ENCODE measurements around the gene SYNPO. TPM values are rescaled to one million over a fixed set of nuclear protein-coding genes. Genes with fewer than 3 reads are reported as not detected.

The SYNPO gene
- total RNA-seq, 4 donors from 2014 or later = 3.8 to 8.5 (median 4.2) TPM

GRCh38 chr5:150694612-150695011 lies 54.2 kb downstream of the SYNPO start:
- TF ChIP-seq POLR2A (IDR thresholded peaks at IDR 0.05) (no peak), CTCF (IDR thresholded peaks at IDR 0.05) (no peak)
- no peak overlapping the region for H3K4me3 ChIP-seq (ENCODE audit: low read depth, poor library complexity, severe bottlenecking)
- intact Hi-C loops (cut with DNase I; ENCODE audit: low total_unique reads) = no loop called here
- DNase-seq (ENCODE audit: low spot score in 2 of 2) = no peak
- WGBS, 2 donors = 73 to 74% methylated on average over 3 of the region's 3 CpGs

- WGBS, 2 donors = 1% methylated on average over 15 of the region's 15 CpGs
- TF ChIP-seq CTCF (IDR thresholded peaks at IDR 0.05) (no peak), POLR2A (IDR thresholded peaks at IDR 0.05) (no peak)
- peak overlapping the region; percentile 99 for H3K4me3 ChIP-seq (ENCODE audit: low read depth, poor library complexity, severe bottlenecking)
- DNase-seq (ENCODE audit: low spot score in 2 of 2) = no peak
- intact Hi-C loops (cut with DNase I; ENCODE audit: low total_unique reads) = no loop called here
Measured at GRCh38 chr5:150700246-150700593, 59.8 kb downstream of the SYNPO start.

DNA sequence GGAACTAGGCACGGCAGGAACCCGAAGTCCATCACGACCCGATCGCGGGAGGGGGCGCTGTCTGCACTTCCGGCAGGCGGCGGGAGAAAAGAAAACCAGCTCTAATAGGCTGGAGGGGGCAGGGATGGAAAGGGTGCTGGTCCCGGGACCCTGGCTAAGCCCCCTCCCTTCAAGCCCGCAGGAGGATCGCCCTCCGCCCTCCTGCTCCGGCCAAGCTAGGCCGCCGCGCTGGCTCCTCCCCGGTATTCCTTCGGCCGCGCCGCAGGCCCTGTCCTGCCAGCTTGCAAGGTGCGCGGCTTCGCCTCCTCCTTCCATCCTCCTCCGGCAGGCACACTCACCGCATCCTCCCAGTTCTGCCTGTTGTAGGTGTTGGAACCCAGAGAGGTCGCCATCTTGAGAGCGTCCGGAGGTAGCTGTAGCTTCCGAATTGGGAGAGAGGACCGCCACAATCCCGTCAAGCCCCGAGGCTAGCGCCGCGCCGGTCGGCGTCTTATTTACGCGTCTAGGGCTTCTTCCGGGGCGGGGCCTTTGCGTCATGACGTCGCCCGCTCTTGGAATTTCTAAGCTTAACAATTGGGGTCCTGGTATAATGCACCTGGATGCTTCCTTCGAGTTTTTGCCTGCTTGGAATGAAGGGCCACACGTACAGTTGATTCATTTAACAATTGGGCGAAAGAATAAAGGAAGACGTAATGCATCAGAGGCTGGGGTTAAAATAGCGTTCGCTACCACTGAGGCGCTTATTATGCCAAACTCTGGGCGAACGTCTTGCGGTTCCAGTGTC lies 60.3 kb downstream of the SYNPO start, which contains the start of gene RBM22:
Gene RBM22, minus strand, starts transcription at position 469 of the 784 bp plus-strand sequence. Its CDS starts 77 bp downstream, at position 392.
- H3K4me3 ChIP-seq (ENCODE audit: low read depth, poor library complexity, severe bottlenecking) = peak within 1 kb of the TSS; percentile 99
- intact Hi-C loops (cut with DNase I; ENCODE audit: low total_unique reads) = no loop called here
- no peak for TF ChIP-seq POLR2A (IDR thresholded peaks at IDR 0.05)
- TF ChIP-seq CTCF (IDR thresholded peaks at IDR 0.05) = peak in 1 of 3 donors; percentile 55
- WGBS, 2 donors = 1% methylated on average over 54 to 58 of the region's 59 CpGs
- DNase-seq (ENCODE audit: low spot score in 2 of 2) = peak; percentile 94 to 99

- DNase-seq (ENCODE audit: low spot score in 2 of 2) = no peak
- H3K4me3 ChIP-seq (ENCODE audit: low read depth, poor library complexity, severe bottlenecking) = no peak overlapping the region
- 84 to 86% methylated on average over 3 of the region's 3 CpGs for WGBS, 2 donors
- intact Hi-C loops (cut with DNase I; ENCODE audit: low total_unique reads) = no loop called here
- TF ChIP-seq CTCF (IDR thresholded peaks at IDR 0.05) = no peak
- no peak for TF ChIP-seq POLR2A (IDR thresholded peaks at IDR 0.05)
Measured at GRCh38 chr5:150703762-150704161, 63.3 kb downstream of the SYNPO start.

- DNase-seq (ENCODE audit: low spot score in 2 of 2) = no peak
- 56% methylated on average over 4 of the region's 4 CpGs for WGBS, 2 donors
- intact Hi-C loops (cut with DNase I; ENCODE audit: low total_unique reads) = no loop called here
- no peak for TF ChIP-seq CTCF (IDR thresholded peaks at IDR 0.05)
- no peak for TF ChIP-seq POLR2A (IDR thresholded peaks at IDR 0.05)
- H3K4me3 ChIP-seq (ENCODE audit: low read depth, poor library complexity, severe bottlenecking) = no peak overlapping the region
Measured at GRCh38 chr5:150706776-150707390, 66.4 kb downstream of the SYNPO start.

Other genes with a start within 250 kb of the SYNPO start
- 100 to 1,000 TPM; 500 to 762 (median 613) TPM for gene CD74, start 227.8 kb upstream of the SYNPO start, total RNA-seq
- 1,000 to 10,000 TPM; 2,497 to 4,490 (median 3,854) TPM for gene RPS14, start 190.9 kb upstream of the SYNPO start, total RNA-seq
- 100 to 1,000 TPM in 3 of 4 donors, 10 to 100 TPM in 1; 62.9 to 127 (median 115) TPM for gene NDST1, start 132.5 kb upstream of the SYNPO start, total RNA-seq
- under 1 TPM in 1 of 4 donors, not detected in 3; 0.10 TPM for gene MYOZ3, start 20.6 kb downstream of the SYNPO start, total RNA-seq
- 10 to 100 TPM; 27.6 to 38.6 (median 35.9) TPM for gene RBM22, start 60.4 kb downstream of the SYNPO start, total RNA-seq
- gene DCTN4, start 118.4 kb downstream of the SYNPO start, total RNA-seq = 10 to 100 TPM; 50.1 to 73.1 (median 57.5) TPM
- 10 to 100 TPM in 2 of 4 donors, 1 to 10 TPM in 2; 6.2 to 17.6 (median 9.2) TPM for gene SMIM3, start 138.1 kb downstream of the SYNPO start, total RNA-seq
- under 1 TPM in 1 of 4 donors, not detected in 3; 0.19 TPM for gene IRGM, start 205.9 kb downstream of the SYNPO start, total RNA-seq